CD4-positive, alpha-beta T cell treated with Interleukin-1 beta for 1 hour (primary cell): ENCODE data around the gene ACE2.
"Not testable (repeated sequence)": the region's sequence is repeated elsewhere in the genome, so short reads cannot be mapped to it uniquely, and the experiment has no call there.

Experiments used
- DNase-seq, 2 donors: peaks; one replicate each; pipeline ENCODE4 v3.0.0-alpha.2; 2020 to 2022

The ACE2 gene

DNA sequence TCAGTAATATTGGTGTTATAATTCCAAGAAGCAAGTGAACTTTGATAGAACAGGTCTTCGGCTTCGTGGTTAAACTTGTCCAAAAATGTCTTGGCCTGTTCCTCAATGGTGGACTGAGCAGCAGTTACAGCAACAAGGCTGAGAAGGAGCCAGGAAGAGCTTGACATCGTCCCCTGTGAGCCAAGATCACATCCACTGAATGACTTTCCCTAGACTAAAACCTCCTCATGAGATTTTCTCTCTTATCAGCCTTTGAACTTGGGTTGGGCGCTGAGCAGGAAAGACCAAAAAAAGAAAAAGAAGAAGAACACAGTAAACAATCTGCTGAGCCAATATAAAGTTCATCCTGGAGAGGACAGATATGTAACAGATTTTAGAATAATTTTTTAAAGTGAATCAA is at the start of gene ACE2:
ACE2 (minus strand) TSS at position 216 of the 400 bp plus-strand sequence; CDS start at position 167, 49 bp downstream.
- DNase-seq = no peak

DNA sequence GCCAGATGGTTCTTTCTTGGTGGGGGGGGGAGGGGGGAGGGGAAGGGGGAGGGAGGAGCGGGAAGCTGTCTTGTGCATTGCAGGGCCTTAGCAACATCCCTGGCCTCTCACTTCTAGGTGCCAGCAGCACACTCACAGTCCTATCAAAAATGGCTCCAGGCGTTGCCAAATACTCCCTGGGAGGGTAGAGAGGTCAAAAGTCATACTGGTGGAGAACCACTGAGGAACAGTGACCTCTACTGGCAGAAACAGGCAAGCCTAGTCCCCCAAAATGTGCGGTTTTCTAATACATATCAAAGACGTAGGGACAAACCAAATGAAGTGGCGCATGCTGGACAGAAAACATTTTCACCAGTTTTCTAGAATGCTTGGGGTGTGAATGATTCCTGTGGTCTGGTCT is 46.8 kb upstream of the ACE2 start:
- DNase-seq = not testable (repeated sequence)

GRCh38 chrX:15646543-15646942 is 45.8 kb upstream of the ACE2 start:
- no peak for DNase-seq

- DNase-seq = no peak
Observed at GRCh38 chrX:15646031-15646430, 45.3 kb upstream of the ACE2 start.

GRCh38 chrX:15645266-15645665 is 44.5 kb upstream of the ACE2 start:
- no peak for DNase-seq

DNA sequence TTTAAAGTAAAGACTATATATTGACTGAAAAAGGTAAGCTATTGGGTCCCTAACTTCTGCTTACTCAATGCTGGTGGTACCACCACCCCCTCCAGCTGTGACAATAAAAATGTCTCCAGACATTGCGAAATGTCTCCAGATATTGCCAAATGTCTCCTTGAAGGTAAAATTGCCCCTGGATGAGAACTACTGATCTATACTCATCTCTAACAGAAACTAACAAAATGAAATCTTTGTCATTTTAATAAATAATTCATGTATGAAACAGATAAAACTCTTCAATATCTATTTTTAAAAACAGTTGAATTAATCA is 43.8 kb upstream of the ACE2 start:
- DNase-seq = no peak

GRCh38 chrX:15643786-15644559 is 43.2 kb upstream of the ACE2 start:
- DNase-seq = no peak

GRCh38 chrX:15631637-15632036 is 30.9 kb upstream of the ACE2 start:
- no peak for DNase-seq

DNA sequence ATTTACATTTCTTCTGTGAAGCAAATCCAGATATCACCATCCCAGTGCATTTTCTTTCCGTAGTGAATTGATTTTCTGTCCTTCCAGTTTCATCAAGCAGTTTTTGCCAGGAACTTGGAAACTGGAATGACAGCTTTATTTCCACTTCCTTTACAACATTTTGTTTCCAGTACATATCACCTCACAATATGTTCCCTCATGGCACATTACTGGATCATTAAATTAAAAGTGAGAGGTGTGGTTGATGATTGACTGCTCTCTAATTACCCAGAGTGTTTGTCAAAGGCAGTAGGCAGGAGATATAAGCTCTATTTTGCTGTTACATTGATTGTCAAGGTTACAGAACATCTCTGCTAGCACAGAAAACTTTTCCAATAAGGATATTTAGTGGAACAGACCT is 22.3 kb upstream of the ACE2 start:
- DNase-seq = no peak

- no peak for DNase-seq
Observed at GRCh38 chrX:15619053-15619755, 18.4 kb upstream of the ACE2 start.

DNA sequence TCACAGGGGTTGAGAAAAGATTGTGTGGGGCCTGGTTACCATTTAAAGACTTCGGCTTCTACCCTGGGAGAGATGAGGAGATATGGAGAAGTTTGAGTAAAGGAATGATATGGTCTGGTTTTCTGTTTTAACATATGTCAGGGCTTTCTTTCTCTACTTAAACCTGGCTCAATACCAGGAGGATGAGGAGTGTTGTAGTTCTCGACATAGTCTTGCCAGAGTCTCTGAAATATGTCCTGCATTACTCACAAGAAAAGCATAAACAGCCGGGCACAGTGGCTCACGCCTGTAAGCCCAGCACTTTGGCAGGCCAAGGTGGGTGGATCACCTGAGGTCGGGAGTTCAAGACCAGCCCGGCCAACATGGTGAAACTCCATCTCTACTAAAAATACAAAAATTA is 16.4 kb upstream of the ACE2 start:
- no peak for DNase-seq

- DNase-seq = no peak
Observed at GRCh38 chrX:15616531-15616930, 15.8 kb upstream of the ACE2 start.

DNA sequence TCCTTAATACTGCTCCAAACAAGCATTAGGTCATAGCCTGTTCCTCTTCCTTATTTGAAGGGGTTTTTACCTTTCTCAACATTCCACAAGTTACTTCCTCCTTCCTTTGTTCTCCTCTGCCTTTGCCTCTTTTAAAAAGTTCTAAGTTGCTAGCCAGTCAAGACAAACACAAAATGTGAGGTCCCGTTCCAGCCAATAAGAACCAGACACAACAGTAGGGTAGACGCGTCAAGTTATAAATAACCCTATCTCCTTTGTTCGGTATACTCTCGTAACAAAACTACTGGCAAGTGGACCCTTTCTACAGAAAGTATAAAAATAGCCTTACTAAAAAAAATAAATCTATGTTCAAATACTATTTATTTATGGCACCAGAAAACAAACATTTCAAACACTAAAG is 6.3 kb upstream of the ACE2 start:
- DNase-seq = no peak

GRCh38 chrX:15606136-15606535 is 5.4 kb upstream of the ACE2 start:
- DNase-seq = no peak

DNA sequence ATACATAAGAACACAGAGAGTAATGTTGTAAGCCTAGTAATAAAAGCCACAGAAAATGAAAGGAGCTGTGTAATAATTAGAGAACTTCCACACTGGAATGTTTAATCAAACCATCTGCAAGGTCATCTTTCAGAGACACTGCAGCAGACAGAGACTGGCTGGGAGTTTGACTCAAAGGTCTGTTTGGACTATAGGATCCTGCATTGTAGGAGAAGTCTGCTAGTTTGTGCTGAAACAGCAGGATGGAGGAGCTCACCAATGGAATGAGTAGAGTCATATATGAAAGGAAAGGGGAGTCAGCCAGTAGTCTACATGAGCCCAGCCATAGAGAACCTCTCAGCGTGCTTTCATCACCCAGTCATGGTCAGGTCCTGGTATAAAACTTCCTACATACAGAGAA is 4.5 kb upstream of the ACE2 start:
- no peak for DNase-seq

GRCh38 chrX:15602761-15603160 is 2.0 kb upstream of the ACE2 start:
- no peak for DNase-seq

GRCh38 chrX:15601932-15602331 is 1.2 kb upstream of the ACE2 start:
- no peak for DNase-seq

- DNase-seq = no peak
Observed at GRCh38 chrX:15600049-15600448, 711 bp downstream of the ACE2 start.

DNA sequence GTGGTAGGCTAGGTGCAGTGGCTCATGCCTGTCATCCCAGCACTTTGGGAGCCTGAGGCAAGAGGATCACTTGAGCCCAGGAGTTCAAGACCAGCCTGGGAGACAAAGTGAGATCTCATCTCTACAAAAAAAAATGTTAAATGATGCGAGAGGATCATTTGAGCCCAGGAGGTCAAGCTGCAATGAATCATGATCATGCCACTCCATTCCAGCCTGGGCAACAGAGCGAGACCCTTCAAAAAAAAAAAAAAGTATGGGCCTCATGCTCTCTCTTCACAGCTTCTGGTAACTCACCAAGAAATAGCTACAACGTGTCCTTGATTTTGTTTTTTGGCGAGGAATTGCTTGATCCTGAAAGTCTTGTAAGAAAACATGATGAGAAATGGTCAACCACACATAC is 1.3 kb downstream of the ACE2 start:
- DNase-seq = no peak

DNA sequence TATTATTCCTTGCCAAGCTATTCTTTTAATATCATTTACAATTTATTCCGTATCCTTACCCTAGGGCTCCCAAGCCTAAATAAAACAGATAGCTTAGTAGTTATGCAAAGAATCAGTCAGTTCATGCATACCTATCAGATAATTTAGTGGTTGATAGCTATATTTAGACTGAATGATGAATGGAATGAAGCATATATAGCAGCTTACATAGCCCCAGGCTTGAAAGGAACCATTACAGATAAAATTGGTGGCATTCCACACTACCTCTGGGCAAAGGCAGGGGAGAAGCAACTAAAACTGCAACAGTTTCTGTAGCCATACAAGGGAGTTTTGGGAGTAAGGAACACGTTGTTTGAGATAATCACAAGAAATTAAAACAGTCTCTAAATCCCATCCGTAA is 2.7 kb downstream of the ACE2 start:
- DNase-seq = no peak

- DNase-seq = no peak
Observed at GRCh38 chrX:15594371-15594770, 6.4 kb downstream of the ACE2 start.

DNA sequence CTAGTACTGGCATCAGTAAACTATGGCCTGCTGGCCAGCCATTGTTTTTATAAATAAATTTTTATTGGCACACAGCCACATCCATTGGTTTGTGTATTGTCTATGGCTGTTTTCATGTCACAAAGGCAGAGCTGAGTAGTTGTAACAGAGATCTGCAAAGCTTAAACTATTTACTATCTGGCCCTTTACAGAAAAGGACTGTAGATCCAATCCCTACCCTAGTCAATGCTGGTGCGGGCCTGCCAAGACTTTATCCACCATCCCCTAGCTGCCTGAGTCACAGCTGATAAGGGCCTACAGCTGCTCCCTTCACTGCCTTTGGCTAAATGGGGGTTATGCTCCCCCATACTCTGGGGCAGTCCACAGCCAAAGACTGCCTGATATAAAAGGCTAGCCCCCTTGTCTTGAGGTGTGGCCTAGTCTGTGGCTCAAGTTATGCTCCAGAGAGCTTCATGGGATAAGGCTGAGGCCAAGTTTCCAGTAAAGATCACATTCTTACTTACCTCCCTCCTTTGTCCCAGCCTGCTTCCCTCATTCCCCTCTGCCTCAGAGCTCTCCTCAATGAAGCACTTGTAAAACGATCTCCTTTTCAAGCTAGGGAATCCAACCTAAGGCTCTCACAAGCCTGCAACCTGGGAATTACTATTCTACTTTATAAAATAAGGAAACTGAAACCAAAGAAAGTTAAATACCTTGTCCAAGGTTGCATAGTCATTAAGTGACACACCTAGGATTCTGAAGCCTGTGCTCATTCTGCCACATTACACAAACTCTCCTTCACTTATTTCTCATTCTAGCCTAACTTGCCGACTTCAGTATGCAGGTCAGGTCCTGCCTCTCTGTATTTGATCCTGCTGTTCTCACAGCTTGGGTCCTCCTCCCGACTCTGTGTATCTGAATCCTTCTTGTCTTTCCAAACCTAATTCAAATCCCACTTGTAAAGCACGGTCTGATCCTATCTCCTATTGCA is 20.7 kb downstream of the ACE2 start:
- no peak for DNase-seq

DNA sequence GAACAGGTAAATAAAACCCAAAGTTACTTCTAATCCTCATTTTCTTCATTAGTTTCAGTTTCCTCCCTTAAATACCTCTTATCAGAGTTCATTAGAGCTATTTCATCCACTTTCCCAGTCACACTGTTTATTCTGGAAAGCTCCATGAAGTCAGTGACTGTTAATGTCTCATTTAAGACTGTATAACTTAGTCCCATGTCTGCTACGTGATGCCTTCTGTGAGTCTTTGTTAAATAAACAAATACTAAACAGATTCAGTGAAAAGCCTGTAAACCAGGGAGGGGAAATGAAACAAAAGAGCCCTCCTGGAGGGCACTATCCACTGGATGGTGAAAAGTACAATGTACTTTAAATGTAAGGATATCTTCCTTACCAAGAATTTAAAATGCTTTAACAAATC is 24.7 kb downstream of the ACE2 start:
- no peak for DNase-seq

- DNase-seq = no peak
Observed at GRCh38 chrX:15574017-15574416, 26.7 kb downstream of the ACE2 start.
